Measurements from ENCODE around the gene CPPED1.
"Not testable (repeated sequence)": the region's sequence is repeated elsewhere in the genome, so short reads cannot be mapped to it uniquely, and the experiment has no call there.

CPPED1 gene

GRCh38 chr16:12802048-12802447 lies 1.6 kb downstream of the CPPED1 start:
- DNase-seq (ENCODE audit: low read depth, low spot score) = no peak

GRCh38 chr16:12801511-12802042 lies 2.1 kb downstream of the CPPED1 start:
- DNase-seq (ENCODE audit: low read depth, low spot score) = no peak

- no peak for DNase-seq (ENCODE audit: low read depth, low spot score)
Measured at GRCh38 chr16:12800817-12801216, 2.9 kb downstream of the CPPED1 start.

- not testable (repeated sequence) for DNase-seq (ENCODE audit: low read depth, low spot score)
Measured at GRCh38 chr16:12799996-12800395, 3.7 kb downstream of the CPPED1 start.

GRCh38 chr16:12798846-12799245 lies 4.8 kb downstream of the CPPED1 start:
- no peak for DNase-seq (ENCODE audit: low read depth, low spot score)

GRCh38 chr16:12798171-12798570 lies 5.5 kb downstream of the CPPED1 start:
- no peak for DNase-seq (ENCODE audit: low read depth, low spot score)

GRCh38 chr16:12796498-12796897 lies 7.2 kb downstream of the CPPED1 start:
- no peak for DNase-seq (ENCODE audit: low read depth, low spot score)

- no peak for DNase-seq (ENCODE audit: low read depth, low spot score)
Measured at GRCh38 chr16:12794486-12795387, 8.9 kb downstream of the CPPED1 start.

- no peak for DNase-seq (ENCODE audit: low read depth, low spot score)
Measured at GRCh38 chr16:12793865-12794240, 9.8 kb downstream of the CPPED1 start.

GRCh38 chr16:12793120-12793864 lies 10.4 kb downstream of the CPPED1 start:
- DNase-seq (ENCODE audit: low read depth, low spot score) = no peak

- DNase-seq (ENCODE audit: low read depth, low spot score) = not testable (repeated sequence)
Measured at GRCh38 chr16:12792528-12792927, 11.2 kb downstream of the CPPED1 start.

GRCh38 chr16:12791340-12791739 lies 12.3 kb downstream of the CPPED1 start:
- no peak for DNase-seq (ENCODE audit: low read depth, low spot score)

GRCh38 chr16:12788758-12789157 lies 14.9 kb downstream of the CPPED1 start:
- DNase-seq (ENCODE audit: low read depth, low spot score) = no peak

GRCh38 chr16:12786081-12786480 lies 17.6 kb downstream of the CPPED1 start:
- DNase-seq (ENCODE audit: low read depth, low spot score) = no peak

GRCh38 chr16:12784076-12784475 lies 19.6 kb downstream of the CPPED1 start:
- DNase-seq (ENCODE audit: low read depth, low spot score) = no peak

- no peak for DNase-seq (ENCODE audit: low read depth, low spot score)
Measured at GRCh38 chr16:12781777-12782176, 21.9 kb downstream of the CPPED1 start.

- DNase-seq (ENCODE audit: low read depth, low spot score) = no peak
Measured at GRCh38 chr16:12780467-12780866, 23.2 kb downstream of the CPPED1 start.

GRCh38 chr16:12778726-12779125 lies 25.0 kb downstream of the CPPED1 start:
- no peak for DNase-seq (ENCODE audit: low read depth, low spot score)

GRCh38 chr16:12775656-12776236 lies 27.9 kb downstream of the CPPED1 start:
- DNase-seq (ENCODE audit: low read depth, low spot score) = no peak

- no peak for DNase-seq (ENCODE audit: low read depth, low spot score)
Measured at GRCh38 chr16:12773221-12773620, 30.5 kb downstream of the CPPED1 start.

- no peak for DNase-seq (ENCODE audit: low read depth, low spot score)
Measured at GRCh38 chr16:12771341-12771798, 32.3 kb downstream of the CPPED1 start.

- no peak for DNase-seq (ENCODE audit: low read depth, low spot score)
Measured at GRCh38 chr16:12769525-12769924, 34.2 kb downstream of the CPPED1 start.

All from activated CD4-positive, CD25-positive, alpha-beta regulatory T cell treated with anti-CD3 and anti-CD28 coated beads, Interleukin-2, amount 50 U/mL, for 16 hours (primary cell).